Measurements from ENCODE around the gene COX6A2. TPM values are rescaled to one million over a fixed set of nuclear protein-coding genes. Genes with fewer than 3 reads are reported as not detected.
A peak's percentile ranks its signal among the peaks of the same experiment; 100 is the strongest.

Gene COX6A2
- total and polyA plus RNA-seq, 2 experiments from 2014 or later: not detected

GRCh38 chr16:31459687-31460581, 31.8 kb upstream of the COX6A2 start:
- DNase-seq: peak; percentile 100
- Histone ChIP-seq H3K9ac (peak overlapping the region; percentile 87), H3K79me2 (ENCODE audit: insufficient read depth) (peaks cover 50% of the 10 kb centered on the region), H3K36me3 (ENCODE audit: low read depth) (no peaks in the 10 kb centered on the region), H3K27ac (peak overlapping the region; percentile 90), H4K20me1 (ENCODE audit: insufficient read depth) (no peaks in the 10 kb centered on the region), H3K9me2 (ENCODE audit: insufficient read depth) (no peaks in the 10 kb centered on the region), H3F3A (ENCODE audit: insufficient read depth) (peaks cover 18% of the 10 kb centered on the region), H3K27me3 (replicated peaks; ENCODE audit: insufficient read depth) (no peaks in the 10 kb centered on the region), H3K9me3 (ENCODE audit: low read depth) (no peaks in the 10 kb centered on the region), H3K4me3 (peak overlapping the region; percentile 99), H3K4me2 (ENCODE audit: unreplicated experiment) (peak overlapping the region; percentile 95), H2AFZ (peak overlapping the region; percentile 86), H3K4me1 (ENCODE audit: insufficient read depth) (peaks cover 29% of the 10 kb centered on the region)
- TF ChIP-seq EZH2 (IDR thresholded peaks at IDR 0.05; ENCODE audit: insufficient read depth, poor library complexity, severe bottlenecking): no peak
- in situ Hi-C loops (cut with MboI): no loop called here
- WGBS, 2 experiments (ENCODE audit: low coverage in 1 of 2, low lambda C conversion rate in 2 of 2, missing lambda C conversion rate in 2 of 2): 0 to 1% methylated on average over 34 to 44 of the region's 61 CpGs

- no peaks in the 10 kb centered on the region for H3K27me3 ChIP-seq (replicated peaks; ENCODE audit: insufficient read depth)
- H3K4me2 ChIP-seq (ENCODE audit: unreplicated experiment): peak within 1 kb of the TSS; percentile 95
- DNase-seq: peak; percentile 100
- TF ChIP-seq EZH2phosphoT487 (IDR thresholded peaks at IDR 0.05; ENCODE audit: insufficient read depth, low read depth): no peak
- TF ChIP-seq EZH2 (IDR thresholded peaks at IDR 0.05; ENCODE audit: insufficient read depth, poor library complexity, severe bottlenecking): no peak
- no peaks in the 10 kb centered on the region for H3K9me3 ChIP-seq (ENCODE audit: low read depth)
- H3K4me3 ChIP-seq: peak within 1 kb of the TSS; percentile 99
- peaks cover 35% of the 10 kb centered on the region for H3K4me1 ChIP-seq (ENCODE audit: insufficient read depth)
- no peaks in the 10 kb centered on the region for H4K20me1 ChIP-seq (ENCODE audit: insufficient read depth)
- H2AFZ ChIP-seq: peak within 1 kb of the TSS; percentile 86
- H3K79me2 ChIP-seq (ENCODE audit: insufficient read depth): peaks cover 57% of the 10 kb centered on the region
- H3K9ac ChIP-seq: peak within 1 kb of the TSS; percentile 87
- WGBS, 2 experiments (ENCODE audit: low coverage in 1 of 2, low lambda C conversion rate in 2 of 2, missing lambda C conversion rate in 2 of 2): 0 to 2% methylated on average over 61 to 79 of the region's 91 CpGs
- no peaks in the 10 kb centered on the region for H3K36me3 ChIP-seq (ENCODE audit: low read depth)
- in situ Hi-C loops (cut with MboI): no loop called here
- H3F3A ChIP-seq (ENCODE audit: insufficient read depth): peaks cover 27% of the 10 kb centered on the region
- peak within 1 kb of the TSS; percentile 90 for H3K27ac ChIP-seq
- H3K9me2 ChIP-seq (ENCODE audit: insufficient read depth): no peaks in the 10 kb centered on the region
Measured at GRCh38 chr16:31458844-31459686, 30.9 kb upstream of the COX6A2 start, which contains the start of gene ARMC5. Gene ARMC5, plus strand, starts transcription at chr16:31459501. Its CDS starts 24 bp downstream, at chr16:31459525.

- no peaks in the 10 kb centered on the region for H4K20me1 ChIP-seq (ENCODE audit: insufficient read depth)
- DNase-seq: peak; percentile 67
- TF ChIP-seq EZH2 (IDR thresholded peaks at IDR 0.05; ENCODE audit: insufficient read depth, poor library complexity, severe bottlenecking): no peak
- TF ChIP-seq EZH2phosphoT487 (IDR thresholded peaks at IDR 0.05; ENCODE audit: insufficient read depth, low read depth): no peak
- in situ Hi-C loops (cut with MboI): no loop called here
- peaks cover 43% of the 10 kb centered on the region for H3K4me1 ChIP-seq (ENCODE audit: insufficient read depth)
- H3K9me2 ChIP-seq (ENCODE audit: insufficient read depth): no peaks in the 10 kb centered on the region
- H3K79me2 ChIP-seq (ENCODE audit: insufficient read depth): peaks cover 57% of the 10 kb centered on the region
- H3F3A ChIP-seq (ENCODE audit: insufficient read depth): peaks cover 32% of the 10 kb centered on the region
- no peaks in the 10 kb centered on the region for H3K27me3 ChIP-seq (replicated peaks; ENCODE audit: insufficient read depth)
- peak overlapping the region; percentile 87 for H3K9ac ChIP-seq
- H2AFZ ChIP-seq: peak overlapping the region; percentile 86
- peak overlapping the region; percentile 95 for H3K4me2 ChIP-seq (ENCODE audit: unreplicated experiment)
- peak overlapping the region; percentile 99 for H3K4me3 ChIP-seq
- no peaks in the 10 kb centered on the region for H3K36me3 ChIP-seq (ENCODE audit: low read depth)
- 2% methylated on average over 28 to 41 of the region's 42 CpGs for WGBS, 2 experiments (ENCODE audit: low coverage in 1 of 2, low lambda C conversion rate in 2 of 2, missing lambda C conversion rate in 2 of 2)
- peak overlapping the region; percentile 90 for H3K27ac ChIP-seq
- H3K9me3 ChIP-seq (ENCODE audit: low read depth): no peaks in the 10 kb centered on the region
Measured at GRCh38 chr16:31458073-31458843, 30.1 kb upstream of the COX6A2 start.

GRCh38 chr16:31456988-31457360, 28.8 kb upstream of the COX6A2 start:
- no peaks in the 10 kb centered on the region for H3K9me3 ChIP-seq (ENCODE audit: low read depth)
- H3K36me3 ChIP-seq (ENCODE audit: low read depth): no peaks in the 10 kb centered on the region
- no peak overlapping the region for H2AFZ ChIP-seq
- no peak overlapping the region for H3K27ac ChIP-seq
- H3K4me2 ChIP-seq (ENCODE audit: unreplicated experiment): peak overlapping the region; percentile 95
- peak overlapping the region; percentile 87; the same call in 1 of the 2 replicates for H3K9ac ChIP-seq
- H3K27me3 ChIP-seq (replicated peaks; ENCODE audit: insufficient read depth): no peaks in the 10 kb centered on the region
- H3K9me2 ChIP-seq (ENCODE audit: insufficient read depth): no peaks in the 10 kb centered on the region
- peaks cover 55% of the 10 kb centered on the region for H3K79me2 ChIP-seq (ENCODE audit: insufficient read depth)
- peak; percentile 29 for DNase-seq
- TF ChIP-seq EZH2 (IDR thresholded peaks at IDR 0.05; ENCODE audit: insufficient read depth, poor library complexity, severe bottlenecking): no peak
- no peak for TF ChIP-seq EZH2phosphoT487 (IDR thresholded peaks at IDR 0.05; ENCODE audit: insufficient read depth, low read depth)
- in situ Hi-C loops (cut with MboI): no loop called here
- peaks cover 54% of the 10 kb centered on the region for H3K4me1 ChIP-seq (ENCODE audit: insufficient read depth)
- H3F3A ChIP-seq (ENCODE audit: insufficient read depth): peaks cover 44% of the 10 kb centered on the region
- WGBS, 2 experiments (ENCODE audit: low coverage in 1 of 2, low lambda C conversion rate in 2 of 2, missing lambda C conversion rate in 2 of 2): 67 to 78% methylated on average over 8 of the region's 8 CpGs
- H3K4me3 ChIP-seq: peak overlapping the region; percentile 99
- H4K20me1 ChIP-seq (ENCODE audit: insufficient read depth): no peaks in the 10 kb centered on the region

Data from GM23248 (cell line).